Erythroblast (primary cell): ENCODE data around the gene ITGB1.
"Not testable (repeated sequence)": the region's sequence is repeated elsewhere in the genome, so short reads cannot be mapped to it uniquely, and the experiment has no call there.

Experiments
- DNase-seq, 2 experiments: peaks; one replicate each; lab custom pipeline; 2025; lab: John Stamatoyannopoulos, UW
- GATA1 ChIP-seq: IDR thresholded peaks from 2 replicates; pipeline ENCODE4 v1.6.1; 2011; ENCODE audit warnings: low read depth, mild to moderate bottlenecking, control low read depth, low read length, moderate library complexity
- POLR2A ChIP-seq: IDR thresholded peaks from 2 replicates; pipeline ENCODE4 v1.6.1; 2011; ENCODE audit warnings: mild to moderate bottlenecking, low read length

Gene ITGB1

GRCh38 chr10:32942081-32942480 lies 15.9 kb downstream of the ITGB1 start:
- TF ChIP-seq POLR2A (no peak), GATA1 (no peak)
- no peak for DNase-seq

GRCh38 chr10:32941357-32941756 lies 16.7 kb downstream of the ITGB1 start:
- no peak for DNase-seq
- no peak for TF ChIP-seq GATA1
- no peak for TF ChIP-seq POLR2A

GRCh38 chr10:32940321-32941301 lies 17.4 kb downstream of the ITGB1 start:
- TF ChIP-seq POLR2A (no peak), GATA1 (no peak)

GRCh38 chr10:32939296-32940111 lies 18.5 kb downstream of the ITGB1 start:
- no peak for DNase-seq
- TF ChIP-seq POLR2A: no peak
- TF ChIP-seq GATA1: no peak

More at GRCh38 chr10:32940321-32941301, 17.4 kb downstream of the ITGB1 start:
- no peak for DNase-seq

GRCh38 chr10:32938554-32939061 lies 19.4 kb downstream of the ITGB1 start:
- TF ChIP-seq POLR2A (no peak), GATA1 (no peak)
- peak; percentile 69 to 74 for DNase-seq

GRCh38 chr10:32937911-32938424 lies 20.1 kb downstream of the ITGB1 start:
- DNase-seq: peak; percentile 44 to 47
- no peak for TF ChIP-seq POLR2A
- TF ChIP-seq GATA1: no peak

- no peak for DNase-seq
- TF ChIP-seq POLR2A (no peak), GATA1 (no peak)
Measured at GRCh38 chr10:32932225-32932729, 25.8 kb downstream of the ITGB1 start.

- TF ChIP-seq POLR2A: no peak
- TF ChIP-seq GATA1: no peak
Measured at GRCh38 chr10:32931593-32931992, 26.4 kb downstream of the ITGB1 start.

GRCh38 chr10:32930036-32930435 lies 28.0 kb downstream of the ITGB1 start:
- DNase-seq: peak in 1 of 2 experiments; percentile 19
- no peak for TF ChIP-seq GATA1
- no peak for TF ChIP-seq POLR2A

More at GRCh38 chr10:32931593-32931992, 26.4 kb downstream of the ITGB1 start:
- DNase-seq: no peak

GRCh38 chr10:32929634-32930033 lies 28.4 kb downstream of the ITGB1 start:
- no peak for TF ChIP-seq POLR2A
- TF ChIP-seq GATA1: no peak
- DNase-seq: no peak

GRCh38 chr10:32927750-32928149 lies 30.3 kb downstream of the ITGB1 start:
- TF ChIP-seq GATA1 (no peak), POLR2A (no peak)
- peak; percentile 65 to 85 for DNase-seq

- no peak for TF ChIP-seq POLR2A
- TF ChIP-seq GATA1: no peak
- DNase-seq: peak; percentile 65 to 87
Measured at GRCh38 chr10:32923849-32924248, 34.2 kb downstream of the ITGB1 start.

- DNase-seq: peak in 1 of 2 experiments; percentile 42
- TF ChIP-seq POLR2A (no peak), GATA1 (no peak)
Measured at GRCh38 chr10:32923134-32923533, 34.9 kb downstream of the ITGB1 start.

GRCh38 chr10:32922170-32922569 lies 35.9 kb downstream of the ITGB1 start:
- peak; percentile 77 to 89 for DNase-seq
- TF ChIP-seq GATA1 (no peak), POLR2A (peak; percentile 54)

- not testable (repeated sequence) for DNase-seq
Measured at GRCh38 chr10:32917817-32918216, 40.2 kb downstream of the ITGB1 start.
